Sigmoid colon (tissue), 7 donors: ENCODE measurements around the gene ARL4D. TPM values are rescaled to one million over a fixed set of nuclear protein-coding genes. Genes with fewer than 3 reads are reported as not detected.

ENCODE experiments used
- DNase-seq: peaks from one replicate; pipeline ENCODE4 v3.0.0-alpha.2; 2019
- H3K27ac ChIP-seq, 4 donors: fragments of 200-600 bp; sonication (generic); one replicate each; pipeline ENCODE4 v1.5.1; 2016 to 2019; ENCODE audit warnings: mild to moderate bottlenecking in 1 of 4
- H3K27me3 ChIP-seq, 3 donors: fragments of 200-600 bp; sonication (generic); one replicate each; pipeline ENCODE4 v1.5.1; 2019; ENCODE audit warnings: mild to moderate bottlenecking in 1 of 3
- H3K36me3 ChIP-seq, 4 donors: fragments of 200-600 bp; sonication (generic); one replicate each; pipeline ENCODE4 v1.5.1; 2016 to 2019
- H3K4me1 ChIP-seq, 4 donors: fragments of 200-600 bp; sonication (generic); one replicate each; pipeline ENCODE4 v1.5.1; 2017 to 2019
- H3K4me3 ChIP-seq, 4 donors: fragments of 200-600 bp; sonication (generic); one replicate each; pipeline ENCODE4 v1.5.1; 2017 to 2019; ENCODE audit warnings: mild to moderate bottlenecking in 2 of 4, moderate library complexity in 1 of 4
- H3K9me3 ChIP-seq, 4 donors: fragments of 200-600 bp in 3 of 4; sonication (generic) in 3 of 4; one replicate each; pipeline versions ENCODE4 v1.5.1 to v1.6.1; 2013 to 2019
- CTCF ChIP-seq, 4 experiments: fragments of 450-650 bp in 3 of 4; fragments of 200-600 bp in 1 of 4; IDR thresholded peaks; one replicate each; pipeline ENCODE4 v1.5.1; 2016 to 2019; ENCODE audit warnings: antibody characterized with exemption in 4 of 4, mild to moderate bottlenecking in 3 of 4, moderate library complexity in 2 of 4
- EP300 ChIP-seq, 4 donors: sonication (generic); formaldehyde crosslinking; IDR thresholded peaks; one replicate each; pipeline ENCODE4 v1.6.1; 2017; ENCODE audit warnings: antibody characterized with exemption in 4 of 4
- POLR2A ChIP-seq, 2 donors: fragments of 450-650 bp; IDR thresholded peaks; one replicate each; pipeline ENCODE4 v1.6.1; 2016; ENCODE audit warnings: antibody characterized with exemption in 2 of 2, mild to moderate bottlenecking in 2 of 2, moderate library complexity in 2 of 2
- POLR2AphosphoS5 ChIP-seq, 4 donors: sonication (generic); formaldehyde crosslinking; IDR thresholded peaks; one replicate each; pipeline ENCODE4 v1.6.1; 2017; ENCODE audit warnings: antibody characterized with exemption in 4 of 4
- WGBS, 2 donors: extraction: QIAGEN DNeasy Blood & Tissue Kit; methylation state at CpG; one replicate each; pipeline ENCODE4 v1.1.7; 2013; 5-methylcytosine and 5-hydroxymethylcytosine counted together
- intact Hi-C: fragments of 100-400 bp; cut with DNase I; formaldehyde crosslinking; loops from one replicate; pipeline ENCODE4 v1.15.1; 2023
- polyA plus RNA-seq, 3 donors: library from polyadenylated mRNA; stranded (reverse); fragments of 200-250 nt; gene quantifications; one replicate each; pipeline ENCODE4 v1.2.3, GENCODE V29; 2013
- total RNA-seq, 4 donors: library from RNA; depleted of rRNA; stranded (reverse); fragments of >200 nt; gene quantifications; one replicate each; pipeline ENCODE4 v1.1.0, GENCODE V29; 2016
- donor health status: healthy with polysubstance abuse.
- donor health status: Bipolar disorder and iron deficiency.
- donor health status: healthy.

The ARL4D gene
- total and polyA plus RNA-seq, 7 donors: 1.4 to 52.1 (median 18.6) TPM

- no peak overlapping the region for H3K27ac ChIP-seq
- H3K9me3 ChIP-seq: peaks cover 0 to 9% (median 0%) of the 10 kb centered on the region in 4 donors
- DNase-seq: no peak
- H3K27me3 ChIP-seq: no peaks in the 10 kb centered on the region
- intact Hi-C loops: loop anchor here (10.0 kb wide), 1 partner anchor 394 kb away; the partner anchor contains the start of gene DUSP3
- WGBS, 2 donors: 83 to 95% methylated on average over 5 of the region's 5 CpGs
- no peaks in the 10 kb centered on the region for H3K4me1 ChIP-seq
- H3K36me3 ChIP-seq: no peaks in the 10 kb centered on the region
- no peak overlapping the region for H3K4me3 ChIP-seq
- no peak for TF ChIP-seq EP300 (IDR thresholded peaks at IDR 0.05)
- no peak for TF ChIP-seq POLR2AphosphoS5 (IDR thresholded peaks at IDR 0.05)
- TF ChIP-seq POLR2A (IDR thresholded peaks at IDR 0.05): no peak
- no peak for TF ChIP-seq CTCF (IDR thresholded peaks at IDR 0.05)
Measured at GRCh38 chr17:43380307-43380706, 18.5 kb upstream of the ARL4D start.

GRCh38 chr17:43381204-43381603 lies 17.6 kb upstream of the ARL4D start:
- intact Hi-C loops: loop anchor here (10.0 kb wide), 1 partner anchor 394 kb away; the partner anchor contains the start of gene DUSP3
- 91 to 93% methylated on average over 3 of the region's 3 CpGs for WGBS, 2 donors
- no peak for DNase-seq

GRCh38 chr17:43381621-43382020 lies 17.2 kb upstream of the ARL4D start:
- 93 to 94% methylated on average over 5 of the region's 5 CpGs for WGBS, 2 donors
- Histone ChIP-seq H3K27ac (no peak overlapping the region), H3K27me3 (no peaks in the 10 kb centered on the region), H3K4me1 (no peaks in the 10 kb centered on the region), H3K9me3 (peaks cover 0 to 9% (median 0%) of the 10 kb centered on the region in 4 donors), H3K4me3 (no peak overlapping the region), H3K36me3 (no peaks in the 10 kb centered on the region)
- TF ChIP-seq POLR2AphosphoS5 (IDR thresholded peaks at IDR 0.05) (no peak), EP300 (IDR thresholded peaks at IDR 0.05) (no peak), POLR2A (IDR thresholded peaks at IDR 0.05) (no peak)
- intact Hi-C loops: loop anchor here (10.0 kb wide), 1 partner anchor 393 kb away; the partner anchor contains the start of gene DUSP3
- no peak for DNase-seq

More at GRCh38 chr17:43381204-43381603, 17.6 kb upstream of the ARL4D start:
- H3K27me3 ChIP-seq: no peaks in the 10 kb centered on the region
- H3K27ac ChIP-seq: no peak overlapping the region
- peaks cover 0 to 9% (median 0%) of the 10 kb centered on the region in 4 donors for H3K9me3 ChIP-seq
- no peaks in the 10 kb centered on the region for H3K36me3 ChIP-seq
- no peaks in the 10 kb centered on the region for H3K4me1 ChIP-seq
- H3K4me3 ChIP-seq: no peak overlapping the region
- TF ChIP-seq POLR2AphosphoS5 (IDR thresholded peaks at IDR 0.05): no peak
- no peak for TF ChIP-seq POLR2A (IDR thresholded peaks at IDR 0.05)
- no peak for TF ChIP-seq CTCF (IDR thresholded peaks at IDR 0.05)
- TF ChIP-seq EP300 (IDR thresholded peaks at IDR 0.05): no peak

GRCh38 chr17:43382776-43383175 lies 16.0 kb upstream of the ARL4D start:
- no peaks in the 10 kb centered on the region for H3K27me3 ChIP-seq
- no peaks in the 10 kb centered on the region for H3K36me3 ChIP-seq
- no peak overlapping the region for H3K27ac ChIP-seq
- TF ChIP-seq POLR2A (IDR thresholded peaks at IDR 0.05): no peak
- TF ChIP-seq POLR2AphosphoS5 (IDR thresholded peaks at IDR 0.05): no peak
- TF ChIP-seq CTCF (IDR thresholded peaks at IDR 0.05): no peak
- no peak for TF ChIP-seq EP300 (IDR thresholded peaks at IDR 0.05)
- intact Hi-C loops: loop anchor here (10.0 kb wide), 1 partner anchor 392 kb away; the partner anchor contains the start of gene DUSP3
- no peak for DNase-seq
- no peak overlapping the region for H3K4me3 ChIP-seq
- H3K4me1 ChIP-seq: peaks cover 0 to 11% (median 6%) of the 10 kb centered on the region in 4 donors
- WGBS, 2 donors: 96% methylated on average over 2 of the region's 2 CpGs
- peaks cover 0 to 9% (median 0%) of the 10 kb centered on the region in 4 donors for H3K9me3 ChIP-seq

- Histone ChIP-seq H3K27ac (no peak overlapping the region), H3K4me1 (peaks cover 0 to 12% (median 8%) of the 10 kb centered on the region in 4 donors), H3K9me3 (peaks cover 0 to 9% (median 0%) of the 10 kb centered on the region in 4 donors), H3K36me3 (no peaks in the 10 kb centered on the region), H3K4me3 (no peak overlapping the region), H3K27me3 (no peaks in the 10 kb centered on the region)
- no peak for DNase-seq
- intact Hi-C loops: loop anchor here (10.0 kb wide), 1 partner anchor 391 kb away; the partner anchor contains the start of gene DUSP3
- 88 to 94% methylated on average over 3 of the region's 3 CpGs for WGBS, 2 donors
- TF ChIP-seq POLR2A (IDR thresholded peaks at IDR 0.05) (no peak), POLR2AphosphoS5 (IDR thresholded peaks at IDR 0.05) (no peak), EP300 (IDR thresholded peaks at IDR 0.05) (no peak), CTCF (IDR thresholded peaks at IDR 0.05) (no peak)
Measured at GRCh38 chr17:43383372-43383771, 15.4 kb upstream of the ARL4D start.
